Fibroblast of lung (primary cell): Measurements from ENCODE around the gene KRTAP5-9. TPM values are rescaled to one million over a fixed set of nuclear protein-coding genes. Genes with fewer than 3 reads are reported as not detected.
"Not testable (repeated sequence)": the region's sequence is repeated elsewhere in the genome, so short reads cannot be mapped to it uniquely, and the experiment has no call there.

ENCODE experiments used
- DNase-seq, 2 donors: peaks; one replicate each; pipeline versions ENCODE4 v3.0.0 to v3.0.0-alpha.2; 2010; ENCODE audit warnings: low read depth in 2 of 2
- H2AFZ ChIP-seq: 2 replicates; pipeline ENCODE4 v1.5.1; 2012; ENCODE audit warnings: low read length, control low read depth, inconsistent platforms
- H3K27ac ChIP-seq: 2 replicates; pipeline ENCODE4 v1.5.1; 2011; ENCODE audit warnings: low read length, control low read depth; ENCODE audit not compliant: insufficient read depth
- H3K27me3 ChIP-seq: 2 replicates; pipeline ENCODE4 v1.5.1; 2011; ENCODE audit warnings: mild to moderate bottlenecking, low read length; ENCODE audit not compliant: control insufficient read depth, insufficient read depth
- H3K36me3 ChIP-seq: 2 replicates; pipeline ENCODE4 v1.5.1; 2011; ENCODE audit warnings: low read length; ENCODE audit not compliant: control insufficient read depth, insufficient read depth
- H3K4me1 ChIP-seq: 2 replicates; pipeline ENCODE4 v1.5.1; 2011; ENCODE audit warnings: low read length; ENCODE audit not compliant: control insufficient read depth, insufficient read depth; ENCODE audit errors: extremely low read depth
- H3K4me2 ChIP-seq: 2 replicates; pipeline ENCODE4 v1.5.1; 2011; ENCODE audit warnings: low read length, control low read depth; ENCODE audit not compliant: insufficient read depth; ENCODE audit errors: extremely low read depth
- H3K4me3 ChIP-seq, 4 experiments: fragments of 200-600 bp in 1 of 4; sonication (generic) in 1 of 4; replicated peaks in 1 of 4; 2 replicates each; pipeline ENCODE4 v1.5.1; 2011 to 2016; ENCODE audit warnings: low read length in 4 of 4, low read depth in 3 of 4, mild to moderate bottlenecking in 3 of 4, control low read depth in 2 of 4, inconsistent platforms in 1 of 4, mixed read lengths in 1 of 4; ENCODE audit not compliant: insufficient read depth in 1 of 4; ENCODE audit errors: control extremely low read depth in 1 of 4
- H3K79me2 ChIP-seq: 2 replicates; pipeline ENCODE4 v1.5.1; 2012; ENCODE audit warnings: mild to moderate bottlenecking, low read length, inconsistent platforms; ENCODE audit not compliant: control insufficient read depth, insufficient read depth
- H3K9ac ChIP-seq: 2 replicates; pipeline ENCODE4 v1.5.1; 2011; ENCODE audit warnings: mild to moderate bottlenecking, low read length, control low read depth; ENCODE audit not compliant: insufficient read depth
- H3K9me3 ChIP-seq: 2 replicates; pipeline ENCODE4 v1.5.1; 2012; ENCODE audit warnings: low read depth, low read length; ENCODE audit not compliant: control insufficient read depth, insufficient read depth
- H4K20me1 ChIP-seq: 2 replicates; pipeline ENCODE4 v1.5.1; 2011; ENCODE audit warnings: low read length; ENCODE audit not compliant: control insufficient read depth, insufficient read depth; ENCODE audit errors: extremely low read depth
- EZH2 ChIP-seq: IDR thresholded peaks from 2 replicates; pipeline ENCODE4 v1.5.1; 2012; ENCODE audit warnings: low read length, control low read depth, mild to moderate bottlenecking; ENCODE audit errors: missing control alignments
- polyA plus RNA-seq, 2 donors: library from polyadenylated mRNA; depleted of rRNA in 1 of 2; stranded (reverse) in 1 of 2; unstranded in 1 of 2; fragments of >200 nt; gene quantifications; 2 replicates each; pipeline ENCODE4 v1.2.1, GENCODE V29; 2011 to 2012; ENCODE audit warnings: missing spikeins in 1 of 2
- total RNA-seq: library from RNA; depleted of rRNA; stranded (reverse); fragments of >200 nt; gene quantifications from 2 replicates; pipeline ENCODE4 v1.2.1, GENCODE V29; 2014
- TF ChIP-seq, protein P1 (sequence below), 2 donors: IDR thresholded peaks in 1 of 2; conservative IDR thresholded peaks in 1 of 2; 1 replicate in 1 of 2; 2 replicates in 1 of 2; pipeline ENCODE4 v1.5.1; 2011 to 2012; ENCODE audit warnings: low read length in 2 of 2, control low read depth in 1 of 2, inconsistent platforms in 1 of 2, low read depth in 1 of 2, mild to moderate bottlenecking in 1 of 2

KRTAP5-9 gene
- total and polyA plus RNA-seq, 2 donors (not counting 1 experiment from before 2014, with no cell fraction given): not detected

DNA sequence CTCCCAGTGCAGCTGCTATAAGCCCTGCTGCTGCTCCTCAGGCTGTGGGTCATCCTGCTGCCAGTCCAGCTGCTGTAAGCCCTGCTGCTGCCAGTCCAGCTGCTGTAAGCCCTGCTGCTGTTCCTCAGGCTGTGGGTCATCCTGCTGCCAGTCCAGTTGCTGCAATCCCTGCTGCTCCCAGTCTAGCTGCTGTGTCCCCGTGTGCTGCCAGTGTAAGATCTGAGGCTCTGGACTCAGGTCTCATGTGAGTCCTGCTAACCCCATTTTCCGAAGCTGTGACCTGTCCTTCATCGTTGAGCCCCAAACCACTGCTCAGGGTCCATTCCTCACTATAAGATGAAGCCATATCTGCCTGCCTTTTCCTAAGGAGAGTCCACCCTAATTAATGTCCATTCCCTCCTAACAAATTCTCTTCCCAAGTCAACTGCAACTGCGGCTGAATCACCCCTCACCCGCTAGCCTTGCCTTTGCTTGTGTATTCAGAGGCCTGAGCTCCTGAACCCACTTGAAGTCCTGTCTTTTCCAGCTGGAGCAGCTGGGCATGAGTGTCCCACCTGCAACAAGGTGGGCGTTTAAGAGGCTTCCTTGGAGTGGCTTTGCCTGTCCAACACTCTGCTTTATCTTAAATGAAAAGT is 20.5 kb upstream of the KRTAP5-9 start:
- H3K79me2 ChIP-seq: no peaks in the 10 kb centered on the region
- H2AFZ ChIP-seq: no peak overlapping the region
- no peak overlapping the region for H3K27ac ChIP-seq
- no peak overlapping the region for H3K9ac ChIP-seq
- no peak for DNase-seq
- no peaks in the 10 kb centered on the region for H3K27me3 ChIP-seq
- TF ChIP-seq EZH2: no peak
- TF ChIP-seq, protein P1, sequence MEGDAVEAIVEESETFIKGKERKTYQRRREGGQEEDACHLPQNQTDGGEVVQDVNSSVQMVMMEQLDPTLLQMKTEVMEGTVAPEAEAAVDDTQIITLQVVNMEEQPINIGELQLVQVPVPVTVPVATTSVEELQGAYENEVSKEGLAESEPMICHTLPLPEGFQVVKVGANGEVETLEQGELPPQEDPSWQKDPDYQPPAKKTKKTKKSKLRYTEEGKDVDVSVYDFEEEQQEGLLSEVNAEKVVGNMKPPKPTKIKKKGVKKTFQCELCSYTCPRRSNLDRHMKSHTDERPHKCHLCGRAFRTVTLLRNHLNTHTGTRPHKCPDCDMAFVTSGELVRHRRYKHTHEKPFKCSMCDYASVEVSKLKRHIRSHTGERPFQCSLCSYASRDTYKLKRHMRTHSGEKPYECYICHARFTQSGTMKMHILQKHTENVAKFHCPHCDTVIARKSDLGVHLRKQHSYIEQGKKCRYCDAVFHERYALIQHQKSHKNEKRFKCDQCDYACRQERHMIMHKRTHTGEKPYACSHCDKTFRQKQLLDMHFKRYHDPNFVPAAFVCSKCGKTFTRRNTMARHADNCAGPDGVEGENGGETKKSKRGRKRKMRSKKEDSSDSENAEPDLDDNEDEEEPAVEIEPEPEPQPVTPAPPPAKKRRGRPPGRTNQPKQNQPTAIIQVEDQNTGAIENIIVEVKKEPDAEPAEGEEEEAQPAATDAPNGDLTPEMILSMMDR (conservative IDR thresholded peaks at IDR 0.05 in 1 of 2, IDR thresholded peaks at IDR 0.05 in 1 of 2; ENCODE audit: low read depth in 1 of 2, low read length in 2 of 2): no peak
- H3K4me2 ChIP-seq: no peak overlapping the region
- H3K36me3 ChIP-seq: no peaks in the 10 kb centered on the region
- no peak overlapping the region for H3K4me3 ChIP-seq
- H3K9me3 ChIP-seq: no peaks in the 10 kb centered on the region
- no peaks in the 10 kb centered on the region for H4K20me1 ChIP-seq
- no peaks in the 10 kb centered on the region for H3K4me1 ChIP-seq

DNA sequence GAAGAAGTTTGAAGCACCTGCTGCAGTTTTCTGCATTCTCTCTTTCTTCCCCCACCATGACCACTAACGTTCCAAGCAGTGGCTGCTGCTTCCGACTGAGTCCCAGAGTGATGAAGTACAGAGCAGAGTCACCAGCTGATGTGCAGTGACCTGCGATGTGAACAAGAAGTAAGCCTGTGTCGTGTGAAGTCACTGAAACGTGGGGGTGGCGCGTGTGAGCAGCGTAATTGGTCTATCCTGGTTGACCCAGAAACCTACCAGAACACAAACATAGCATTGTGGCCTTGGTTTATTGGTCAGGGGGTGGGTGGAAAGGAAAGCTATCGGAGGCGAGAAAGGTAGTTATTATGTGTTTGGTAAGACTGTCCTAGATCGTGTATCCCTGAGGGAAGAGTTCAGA is 17.6 kb upstream of the KRTAP5-9 start:
- Histone ChIP-seq H3K4me1 (no peaks in the 10 kb centered on the region), H3K27me3 (no peaks in the 10 kb centered on the region), H3K79me2 (no peaks in the 10 kb centered on the region)

DNA sequence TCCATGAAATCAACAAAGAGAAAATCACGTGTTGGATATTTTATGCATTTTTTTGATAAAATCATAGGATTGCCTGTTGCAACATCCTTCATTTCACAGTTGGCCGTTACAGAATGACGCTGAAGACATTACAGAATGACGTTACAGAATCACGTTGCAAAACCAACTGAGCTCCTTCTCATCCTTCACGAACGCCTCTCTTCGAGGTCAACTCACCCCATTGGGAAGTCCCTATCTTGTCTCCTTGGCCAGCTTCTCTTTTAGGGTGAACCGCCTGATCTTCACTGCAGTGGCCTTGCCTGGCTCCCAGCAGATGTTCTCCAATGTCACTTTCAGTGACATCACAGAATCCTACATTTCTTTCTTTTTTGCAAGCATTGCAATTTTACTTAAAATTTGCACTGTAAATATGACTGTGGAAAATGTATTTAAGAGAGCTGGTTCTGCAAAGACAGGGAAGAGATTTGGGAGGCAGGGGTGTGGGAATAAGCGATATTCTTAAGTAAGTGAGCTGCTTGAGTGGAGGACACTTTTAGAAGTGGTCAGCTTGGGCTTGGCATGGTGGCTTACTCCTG is 16.1 kb upstream of the KRTAP5-9 start:
- H3K9me3 ChIP-seq: no peaks in the 10 kb centered on the region
- no peak overlapping the region for H2AFZ ChIP-seq
- no peak overlapping the region for H3K4me3 ChIP-seq
- H3K79me2 ChIP-seq: no peaks in the 10 kb centered on the region
- no peak overlapping the region for H3K27ac ChIP-seq
- no peaks in the 10 kb centered on the region for H3K4me1 ChIP-seq
- H3K4me2 ChIP-seq: no peak overlapping the region
- no peak for DNase-seq
- H3K36me3 ChIP-seq: no peaks in the 10 kb centered on the region
- no peaks in the 10 kb centered on the region for H3K27me3 ChIP-seq
- H4K20me1 ChIP-seq: no peaks in the 10 kb centered on the region
- TF ChIP-seq, protein P1 (conservative IDR thresholded peaks at IDR 0.05 in 1 of 2, IDR thresholded peaks at IDR 0.05 in 1 of 2; ENCODE audit: low read depth in 1 of 2, low read length in 2 of 2): no peak
- TF ChIP-seq EZH2: no peak
- H3K9ac ChIP-seq: no peak overlapping the region

More for the DNA sequence above, 17.6 kb upstream of the KRTAP5-9 start:
- H4K20me1 ChIP-seq: no peaks in the 10 kb centered on the region
- no peak for DNase-seq
- TF ChIP-seq, protein P1 (conservative IDR thresholded peaks at IDR 0.05 in 1 of 2, IDR thresholded peaks at IDR 0.05 in 1 of 2; ENCODE audit: low read depth in 1 of 2, low read length in 2 of 2): no peak
- TF ChIP-seq EZH2: no peak
- H3K4me2 ChIP-seq: no peak overlapping the region
- H3K4me3 ChIP-seq: no peak overlapping the region
- H3K27ac ChIP-seq: no peak overlapping the region
- no peaks in the 10 kb centered on the region for H3K36me3 ChIP-seq
- no peak overlapping the region for H2AFZ ChIP-seq
- no peak overlapping the region for H3K9ac ChIP-seq
- no peaks in the 10 kb centered on the region for H3K9me3 ChIP-seq

DNA sequence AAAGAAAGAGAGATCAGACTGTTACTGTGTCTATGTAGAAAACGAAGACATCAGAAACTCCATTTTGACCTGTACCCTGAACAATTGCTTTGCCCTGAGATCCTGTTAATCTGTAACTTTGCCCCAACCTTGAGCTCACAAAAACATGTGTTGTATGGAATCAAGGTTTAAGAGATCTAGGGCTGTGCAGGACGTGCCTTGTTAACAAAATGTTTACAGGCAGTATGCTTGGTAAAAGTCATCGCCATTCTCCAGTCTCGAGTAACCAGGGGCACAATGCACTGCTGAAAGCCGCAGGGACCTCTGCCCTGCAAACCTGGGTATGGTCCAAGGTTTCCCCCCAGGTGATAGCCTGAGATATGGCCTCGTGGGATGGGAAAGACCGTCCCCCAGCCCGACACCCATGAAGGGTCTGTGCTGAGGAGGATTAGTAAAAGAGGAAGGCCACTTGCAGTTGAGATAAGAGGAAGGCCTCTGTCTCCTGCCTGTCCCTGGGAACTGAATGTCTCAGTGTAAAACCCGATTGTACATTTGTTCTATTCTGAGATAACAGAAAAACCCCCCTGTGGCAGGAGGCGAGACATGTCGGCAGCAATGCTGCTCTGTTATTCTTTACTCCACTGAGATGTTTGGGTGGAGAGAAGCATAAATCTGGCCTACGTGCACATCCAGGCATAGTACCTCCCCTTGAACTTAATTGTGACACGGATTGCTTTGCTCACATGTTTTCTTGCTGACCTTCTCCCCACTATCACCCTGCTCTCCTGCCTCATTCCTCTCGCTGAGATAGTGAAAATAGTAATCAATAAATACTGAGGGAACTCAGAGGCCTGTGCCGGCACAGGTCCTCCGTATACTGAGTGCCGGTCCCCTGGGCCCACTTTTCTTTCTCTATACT is 13.3 kb upstream of the KRTAP5-9 start:
- H3K9ac ChIP-seq, H3K4me2 ChIP-seq, H3K9me3 ChIP-seq, H3K4me3 ChIP-seq, H3K4me1 ChIP-seq, H3K27ac ChIP-seq, H3K79me2 ChIP-seq, H2AFZ ChIP-seq, H3K36me3 ChIP-seq, H4K20me1 ChIP-seq, H3K27me3 ChIP-seq, DNase-seq: not testable (repeated sequence)
